Upper lobe of right lung (tissue), 1 donor: ENCODE measurements around the gene PTAR1. TPM values are rescaled to one million over a fixed set of nuclear protein-coding genes. Genes with fewer than 3 reads are reported as not detected.
"Not testable (repeated sequence)": the region's sequence is repeated elsewhere in the genome, so short reads cannot be mapped to it uniquely, and the experiment has no call there.

Experiments used
- ATAC-seq: fragments of 200-7000 bp; cut with Tn5 transposase; one replicate; pipeline ENCODE4 v1.9.1; 2020; ENCODE audit warnings: mild to moderate bottlenecking, moderate library complexity
- DNase-seq: peaks from one replicate; pipeline ENCODE4 v3.0.0-alpha.2; 2020
- H3K27ac ChIP-seq: fragments of 200-600 bp; one replicate; pipeline ENCODE4 v1.8.0; 2022
- H3K27me3 ChIP-seq: fragments of 200-600 bp; one replicate; pipeline ENCODE4 v1.8.0; 2022; ENCODE audit warnings: mild to moderate bottlenecking
- H3K36me3 ChIP-seq: fragments of 200-600 bp; one replicate; pipeline ENCODE4 v1.8.0; 2022
- H3K4me1 ChIP-seq: fragments of 200-600 bp; one replicate; pipeline ENCODE4 v1.8.0; 2022
- H3K4me3 ChIP-seq: fragments of 200-600 bp; one replicate; pipeline ENCODE4 v1.8.0; 2022; ENCODE audit warnings: mild to moderate bottlenecking
- H3K9me3 ChIP-seq: fragments of 200-600 bp; one replicate; pipeline ENCODE4 v1.8.0; 2022
- intact Hi-C: fragments of 100-400 bp; cut with DNase I; formaldehyde crosslinking; loops from one replicate; pipeline ENCODE4 v1.11.0; 2022
- total RNA-seq: library from RNA; stranded (reverse); fragmentation: NEBNext Ultra II Directional; extraction: Animal tissue kit (Norgen Biotek cat#: 25700); gene quantifications from one replicate; pipeline ENCODE4 v1.2.1, GENCODE V29; 2021
- TF ChIP-seq, protein P1 (sequence below): fragments of 200-600 bp; IDR thresholded peaks from one replicate; pipeline ENCODE4 v1.8.0; 2022; ENCODE audit warnings: antibody characterized with exemption
- donor health status: DM: no; HTN: yes; CAD: no; lungs with severe emphysema.

Gene PTAR1
- total RNA-seq, 1 donor from 2014 or later = 48.9 TPM

DNA sequence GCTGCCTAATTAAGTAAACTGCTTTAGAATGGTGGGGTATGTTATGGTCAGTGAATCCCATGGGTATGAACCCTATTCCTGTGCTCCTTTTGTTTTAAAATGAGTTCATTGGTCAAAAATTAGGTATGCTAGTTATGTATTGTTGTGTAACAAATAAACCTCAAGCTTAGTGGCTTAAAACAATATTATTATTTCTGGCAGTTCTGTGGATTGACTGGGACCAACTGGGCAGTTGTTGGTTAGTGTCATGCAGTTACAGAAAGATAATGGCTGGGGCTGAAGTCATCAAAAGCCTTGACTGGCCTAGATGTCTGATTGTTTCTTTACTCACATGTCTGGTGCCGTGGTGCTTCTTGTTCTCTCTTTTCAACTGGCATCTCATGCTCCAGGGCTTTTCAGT, 8.9 kb upstream of the PTAR1 start:
- H3K27me3 ChIP-seq = no peaks in the 10 kb centered on the region
- H3K9me3 ChIP-seq = no peaks in the 10 kb centered on the region
- H3K27ac ChIP-seq = no peak overlapping the region
- H3K4me3 ChIP-seq = no peak overlapping the region
- intact Hi-C loops = no loop called here
- H3K36me3 ChIP-seq = no peaks in the 10 kb centered on the region
- DNase-seq = no peak
- H3K4me1 ChIP-seq = no peaks in the 10 kb centered on the region
- TF ChIP-seq, protein P1, sequence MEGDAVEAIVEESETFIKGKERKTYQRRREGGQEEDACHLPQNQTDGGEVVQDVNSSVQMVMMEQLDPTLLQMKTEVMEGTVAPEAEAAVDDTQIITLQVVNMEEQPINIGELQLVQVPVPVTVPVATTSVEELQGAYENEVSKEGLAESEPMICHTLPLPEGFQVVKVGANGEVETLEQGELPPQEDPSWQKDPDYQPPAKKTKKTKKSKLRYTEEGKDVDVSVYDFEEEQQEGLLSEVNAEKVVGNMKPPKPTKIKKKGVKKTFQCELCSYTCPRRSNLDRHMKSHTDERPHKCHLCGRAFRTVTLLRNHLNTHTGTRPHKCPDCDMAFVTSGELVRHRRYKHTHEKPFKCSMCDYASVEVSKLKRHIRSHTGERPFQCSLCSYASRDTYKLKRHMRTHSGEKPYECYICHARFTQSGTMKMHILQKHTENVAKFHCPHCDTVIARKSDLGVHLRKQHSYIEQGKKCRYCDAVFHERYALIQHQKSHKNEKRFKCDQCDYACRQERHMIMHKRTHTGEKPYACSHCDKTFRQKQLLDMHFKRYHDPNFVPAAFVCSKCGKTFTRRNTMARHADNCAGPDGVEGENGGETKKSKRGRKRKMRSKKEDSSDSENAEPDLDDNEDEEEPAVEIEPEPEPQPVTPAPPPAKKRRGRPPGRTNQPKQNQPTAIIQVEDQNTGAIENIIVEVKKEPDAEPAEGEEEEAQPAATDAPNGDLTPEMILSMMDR = no peak
- no peak for ATAC-seq

- intact Hi-C loops = no loop called here
- Histone ChIP-seq H3K9me3 (no peaks in the 10 kb centered on the region), H3K27me3 (no peaks in the 10 kb centered on the region), H3K27ac (no peak overlapping the region), H3K4me1 (no peaks in the 10 kb centered on the region), H3K4me3 (no peak overlapping the region), H3K36me3 (no peaks in the 10 kb centered on the region)
- DNase-seq (no peak), ATAC-seq (no peak)
- TF ChIP-seq, protein P1 = no peak
Observed at GRCh38 chr9:69768101-69768500, 8.3 kb upstream of the PTAR1 start.

DNA sequence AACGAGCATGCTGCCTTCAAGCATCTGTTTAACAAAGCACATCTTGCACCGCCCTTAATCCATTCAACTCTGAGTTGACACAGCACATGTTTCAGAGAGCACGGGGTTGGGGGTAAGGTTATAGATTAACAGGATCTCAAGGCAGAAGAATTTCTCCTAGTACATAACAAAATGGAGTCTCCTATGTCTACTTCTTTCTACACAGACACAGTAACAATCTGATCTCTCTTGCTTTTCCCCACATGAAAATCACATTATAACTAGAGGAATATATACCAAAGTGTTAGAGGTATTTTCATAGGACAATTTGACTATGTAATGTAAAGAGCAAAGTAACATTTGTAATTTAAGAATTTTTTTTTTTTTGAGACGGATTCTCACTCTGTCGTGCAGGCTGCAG, 4.1 kb upstream of the PTAR1 start:
- intact Hi-C loops, DNase-seq, H3K9me3 ChIP-seq, ATAC-seq, H3K36me3 ChIP-seq, H3K27me3 ChIP-seq, H3K4me1 ChIP-seq, H3K4me3 ChIP-seq: not testable (repeated sequence)
- H3K27ac ChIP-seq = peak overlapping the region; percentile 11

DNA sequence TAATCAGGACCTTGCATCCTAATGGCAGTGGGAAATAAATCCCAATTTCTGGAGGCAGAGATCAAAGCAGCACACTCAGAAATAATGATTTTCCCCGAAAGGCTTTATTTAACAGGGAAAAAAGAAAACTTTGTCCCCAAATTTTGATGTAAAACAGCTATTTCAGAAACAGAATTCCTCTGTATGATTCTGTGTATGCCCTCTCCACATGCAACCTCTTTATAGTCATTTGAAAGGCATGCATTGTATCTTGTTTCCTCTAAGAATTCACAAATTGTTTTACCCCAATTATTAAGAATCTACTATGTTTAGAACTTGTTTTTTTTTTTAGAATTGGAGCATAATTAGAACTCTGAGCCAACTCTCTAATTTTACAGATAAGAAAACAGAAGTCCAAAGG, 2.7 kb upstream of the PTAR1 start:
- ATAC-seq = no peak
- TF ChIP-seq, protein P1 = no peak

DNA sequence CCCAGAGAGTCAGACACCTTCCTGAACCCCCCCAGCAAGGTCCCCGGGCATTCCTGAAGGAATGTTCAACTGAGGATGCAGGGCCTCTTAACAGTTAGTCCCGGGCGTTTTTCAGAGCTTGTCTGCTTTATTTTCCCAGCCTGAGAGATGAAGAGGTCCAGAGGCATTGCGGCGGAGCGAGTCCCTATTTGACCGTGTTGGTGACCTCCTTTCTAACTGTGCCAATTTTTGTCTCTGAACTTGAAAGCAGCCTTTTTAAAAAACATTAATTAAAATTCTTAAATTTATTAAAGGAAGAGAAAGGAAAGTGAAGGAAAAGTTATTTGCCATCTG, 433 bp upstream of the PTAR1 start:
- no peaks in the 10 kb centered on the region for H3K27me3 ChIP-seq
- peak overlapping the region; percentile 80 for H3K4me3 ChIP-seq
- H3K9me3 ChIP-seq = no peaks in the 10 kb centered on the region
- H3K27ac ChIP-seq = peak overlapping the region; percentile 98
- peaks cover 19% of the 10 kb centered on the region for H3K4me1 ChIP-seq
- intact Hi-C loops = no loop called here
- ATAC-seq (no peak), DNase-seq (no peak)
- TF ChIP-seq, protein P1 = no peak
- H3K36me3 ChIP-seq = no peaks in the 10 kb centered on the region

More for the DNA sequence above, 2.7 kb upstream of the PTAR1 start:
- no peaks in the 10 kb centered on the region for H3K27me3 ChIP-seq
- no peaks in the 10 kb centered on the region for H3K36me3 ChIP-seq
- DNase-seq = no peak
- no peaks in the 10 kb centered on the region for H3K9me3 ChIP-seq
- H3K27ac ChIP-seq = no peak overlapping the region
- peaks cover 9% of the 10 kb centered on the region for H3K4me1 ChIP-seq
- intact Hi-C loops = no loop called here
- H3K4me3 ChIP-seq = no peak overlapping the region

DNA sequence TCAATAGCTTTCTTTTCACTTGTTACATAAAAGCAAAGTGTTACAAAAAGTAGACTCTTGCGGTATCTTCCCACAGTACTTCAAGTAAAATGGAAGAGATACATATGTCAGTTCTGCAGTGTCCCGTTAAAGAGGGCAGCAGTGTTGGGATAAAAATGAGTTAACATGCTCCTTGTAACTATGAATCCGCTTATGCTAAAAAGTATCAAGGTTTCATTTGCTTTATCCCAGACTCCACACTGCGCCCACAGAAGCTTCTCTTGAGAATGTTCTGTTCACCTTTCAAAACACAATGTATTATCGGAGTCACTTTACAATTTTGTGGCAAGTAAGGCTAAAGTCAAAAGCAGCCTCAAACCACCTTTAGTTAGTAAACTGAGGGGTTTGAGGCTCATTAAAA, 790 bp downstream of the PTAR1 start:
- peaks cover 19% of the 10 kb centered on the region for H3K4me1 ChIP-seq
- H3K36me3 ChIP-seq = no peaks in the 10 kb centered on the region
- H3K27ac ChIP-seq = peak overlapping the region; percentile 98
- ATAC-seq (no peak), DNase-seq (no peak)
- H3K4me3 ChIP-seq = peak overlapping the region; percentile 80
- H3K27me3 ChIP-seq = no peaks in the 10 kb centered on the region
- intact Hi-C loops = no loop called here
- TF ChIP-seq, protein P1 = no peak
- H3K9me3 ChIP-seq = no peaks in the 10 kb centered on the region
